NCI-H774 (cell line): ENCODE results near the gene TSGA10IP.

Experiments used
- DNase-seq: peaks from one replicate; lab custom pipeline; 2025; lab: John Stamatoyannopoulos, UW

TSGA10IP gene

DNA sequence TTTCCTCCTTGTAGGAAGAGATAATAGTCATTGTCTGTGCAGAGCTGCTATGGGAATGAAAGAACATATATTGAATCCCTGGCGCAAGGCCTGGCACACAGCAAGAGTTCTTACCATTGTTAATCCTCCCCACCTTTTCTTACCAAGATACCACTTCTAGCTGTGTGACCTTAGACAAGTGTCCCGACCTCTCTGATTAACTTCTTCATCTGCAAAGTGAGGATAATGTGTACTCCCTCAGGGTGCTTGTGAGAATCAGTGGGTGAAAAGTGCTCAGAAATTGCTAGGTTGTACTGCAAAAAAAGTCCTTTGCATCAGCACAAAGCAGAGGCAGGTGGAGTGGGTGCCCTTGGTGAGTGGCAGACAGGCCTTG, 62.8 kb downstream of the TSGA10IP start:
- no peak for DNase-seq

DNA sequence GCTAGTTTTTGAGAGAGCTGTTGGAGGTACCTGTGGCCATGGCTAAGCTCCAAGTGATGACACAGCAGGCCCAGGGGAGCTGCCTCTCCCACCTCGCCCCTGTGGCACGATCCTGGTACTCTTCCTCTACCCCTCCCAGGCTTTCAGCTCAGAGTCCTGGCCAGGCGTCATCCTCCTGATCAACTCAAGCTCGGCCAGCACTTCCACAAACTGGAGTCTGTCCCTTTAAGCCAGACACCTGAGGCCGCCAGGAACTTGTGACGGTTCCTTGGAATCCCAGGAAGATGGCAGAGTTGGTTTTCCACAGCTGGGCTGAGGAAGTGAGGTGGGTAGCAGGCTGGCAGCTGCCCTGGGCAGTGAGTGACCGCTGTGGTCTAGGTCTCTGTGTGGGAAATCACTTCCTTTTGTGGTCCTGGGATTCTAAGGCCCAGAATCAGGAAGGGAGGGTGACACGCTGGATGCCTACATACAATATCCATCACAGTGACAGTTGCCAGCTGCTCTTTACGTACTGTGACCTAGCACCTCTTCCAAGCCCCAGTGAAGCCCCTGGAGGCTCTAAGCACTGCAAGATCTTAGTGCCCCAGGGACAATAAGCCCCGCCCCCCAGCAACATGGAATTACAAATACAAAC, 63.3 kb downstream of the TSGA10IP start:
- DNase-seq = no peak
